Middle frontal gyrus (tissue), 1 donor: Measurements from ENCODE around the gene GPRASP1.
A peak's percentile ranks its signal among the peaks of the same experiment; 100 is the strongest.
"Not testable (repeated sequence)": the region's sequence is repeated elsewhere in the genome, so short reads cannot be mapped to it uniquely, and the experiment has no call there.

Experiments
- DNase-seq: peaks from one replicate; pipeline ENCODE4 v3.0.0-alpha.2; 2015; ENCODE audit warnings: low spot score; ENCODE audit errors: extremely low spot score

GPRASP1 gene, protein sequence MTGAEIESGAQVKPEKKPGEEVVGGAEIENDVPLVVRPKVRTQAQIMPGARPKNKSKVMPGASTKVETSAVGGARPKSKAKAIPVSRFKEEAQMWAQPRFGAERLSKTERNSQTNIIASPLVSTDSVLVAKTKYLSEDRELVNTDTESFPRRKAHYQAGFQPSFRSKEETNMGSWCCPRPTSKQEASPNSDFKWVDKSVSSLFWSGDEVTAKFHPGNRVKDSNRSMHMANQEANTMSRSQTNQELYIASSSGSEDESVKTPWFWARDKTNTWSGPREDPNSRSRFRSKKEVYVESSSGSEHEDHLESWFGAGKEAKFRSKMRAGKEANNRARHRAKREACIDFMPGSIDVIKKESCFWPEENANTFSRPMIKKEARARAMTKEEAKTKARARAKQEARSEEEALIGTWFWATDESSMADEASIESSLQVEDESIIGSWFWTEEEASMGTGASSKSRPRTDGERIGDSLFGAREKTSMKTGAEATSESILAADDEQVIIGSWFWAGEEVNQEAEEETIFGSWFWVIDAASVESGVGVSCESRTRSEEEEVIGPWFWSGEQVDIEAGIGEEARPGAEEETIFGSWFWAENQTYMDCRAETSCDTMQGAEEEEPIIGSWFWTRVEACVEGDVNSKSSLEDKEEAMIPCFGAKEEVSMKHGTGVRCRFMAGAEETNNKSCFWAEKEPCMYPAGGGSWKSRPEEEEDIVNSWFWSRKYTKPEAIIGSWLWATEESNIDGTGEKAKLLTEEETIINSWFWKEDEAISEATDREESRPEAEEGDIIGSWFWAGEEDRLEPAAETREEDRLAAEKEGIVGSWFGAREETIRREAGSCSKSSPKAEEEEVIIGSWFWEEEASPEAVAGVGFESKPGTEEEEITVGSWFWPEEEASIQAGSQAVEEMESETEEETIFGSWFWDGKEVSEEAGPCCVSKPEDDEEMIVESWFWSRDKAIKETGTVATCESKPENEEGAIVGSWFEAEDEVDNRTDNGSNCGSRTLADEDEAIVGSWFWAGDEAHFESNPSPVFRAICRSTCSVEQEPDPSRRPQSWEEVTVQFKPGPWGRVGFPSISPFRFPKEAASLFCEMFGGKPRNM (N-terminal part only)

DNA sequence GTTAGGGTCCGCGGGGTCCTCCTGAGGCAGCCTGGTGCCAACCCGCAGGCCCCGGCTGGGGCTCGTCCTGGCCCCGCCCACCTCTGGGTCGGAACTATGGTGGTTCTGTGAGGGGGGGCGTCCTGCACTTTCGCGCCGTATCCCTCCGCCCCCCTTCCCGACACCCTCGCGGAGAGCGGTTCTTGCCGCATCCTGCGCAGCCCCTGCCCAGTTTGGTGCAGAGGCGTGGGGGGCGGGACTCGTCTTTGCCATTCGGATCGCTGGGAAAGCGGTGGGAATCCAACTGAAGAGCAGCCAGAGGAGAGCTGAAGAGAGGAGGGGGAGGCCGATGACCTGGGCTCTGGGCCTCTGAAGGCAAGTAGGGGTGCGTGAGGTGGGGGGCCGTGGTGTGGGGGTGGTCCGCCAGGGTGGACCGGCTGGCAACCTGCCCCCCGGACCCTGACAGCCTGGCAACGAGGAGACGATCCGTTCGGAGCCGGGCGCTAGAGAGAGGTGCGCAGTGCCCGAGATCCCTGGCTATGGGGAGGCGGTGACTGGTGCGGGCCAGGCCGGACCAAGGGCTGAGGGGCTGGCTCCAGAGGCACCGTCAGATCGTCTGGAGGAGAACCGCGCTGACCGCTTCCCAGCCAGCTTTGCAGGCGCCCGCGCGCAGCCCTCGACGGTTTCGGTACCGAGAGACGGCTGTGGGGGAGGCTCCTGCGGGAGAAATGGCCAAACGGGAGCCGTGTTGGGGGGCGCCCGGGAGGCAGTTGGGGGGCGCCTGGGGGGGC lies at the start of gene GPRASP1:
Gene GPRASP1 (plus strand): TSS at position 242 of the 770 bp plus-strand sequence. CDS start 2,431 bp downstream, outside the sequence.
- peak; percentile 12 for DNase-seq

DNA sequence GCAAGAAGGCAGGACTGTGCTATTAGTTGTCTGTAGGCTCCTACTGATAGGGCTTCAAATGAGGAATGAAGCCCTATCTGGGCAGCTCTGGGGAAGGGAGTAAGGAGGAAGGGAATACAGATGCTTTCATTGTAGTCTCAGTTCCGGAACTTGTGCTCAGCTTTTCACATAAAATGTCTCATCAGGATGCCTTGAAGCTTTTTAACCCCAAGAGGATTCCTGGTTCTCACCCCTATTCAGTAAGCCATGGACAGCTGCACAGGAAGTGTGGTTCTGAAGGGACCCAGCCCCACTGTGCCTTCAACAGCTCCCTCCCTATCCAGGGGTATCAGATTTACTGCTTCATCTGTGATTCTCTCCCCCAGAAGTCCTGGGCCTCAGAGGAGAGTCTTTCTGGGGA lies 47.0 kb upstream of the GPRASP1 start:
- no peak for DNase-seq

DNA sequence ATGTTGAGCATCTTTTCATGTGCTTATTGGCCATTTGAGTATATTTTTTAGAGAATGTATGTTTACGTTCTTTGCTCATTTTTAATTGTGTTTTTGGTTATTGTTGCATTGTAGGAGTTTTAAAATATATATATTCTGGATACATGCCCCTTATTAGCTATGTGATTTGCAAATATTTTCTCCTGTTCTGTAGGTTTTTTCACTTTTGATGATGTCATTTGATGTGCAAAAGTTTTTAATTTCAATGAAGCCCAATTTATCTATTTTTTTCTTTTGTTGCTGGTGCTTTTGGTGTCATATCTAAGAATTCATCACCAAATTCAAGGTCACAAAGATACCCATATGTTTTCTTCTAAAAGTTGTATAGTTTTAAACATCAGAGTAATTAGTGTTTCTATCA lies 45.2 kb upstream of the GPRASP1 start:
- no peak for DNase-seq

DNA sequence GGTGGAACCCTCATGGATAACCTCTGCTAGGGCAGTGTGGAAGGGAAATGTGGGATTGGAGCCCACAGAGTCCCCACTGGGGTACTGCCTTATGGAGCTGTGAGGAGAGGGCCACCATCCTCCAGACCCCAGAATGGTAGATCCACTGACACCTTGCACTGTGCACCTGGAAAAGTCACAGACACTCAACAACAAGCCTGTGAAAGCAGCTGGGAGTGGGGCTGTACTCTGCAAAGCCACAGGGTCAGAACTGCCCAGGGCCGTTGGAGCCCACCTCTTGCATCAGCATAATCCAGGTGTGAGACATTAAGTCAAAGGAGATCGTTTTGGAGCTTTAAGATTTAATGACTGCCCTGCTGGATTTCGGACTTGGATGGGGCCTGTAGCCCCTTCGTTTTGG lies 40.4 kb upstream of the GPRASP1 start:
- no peak for DNase-seq

DNA sequence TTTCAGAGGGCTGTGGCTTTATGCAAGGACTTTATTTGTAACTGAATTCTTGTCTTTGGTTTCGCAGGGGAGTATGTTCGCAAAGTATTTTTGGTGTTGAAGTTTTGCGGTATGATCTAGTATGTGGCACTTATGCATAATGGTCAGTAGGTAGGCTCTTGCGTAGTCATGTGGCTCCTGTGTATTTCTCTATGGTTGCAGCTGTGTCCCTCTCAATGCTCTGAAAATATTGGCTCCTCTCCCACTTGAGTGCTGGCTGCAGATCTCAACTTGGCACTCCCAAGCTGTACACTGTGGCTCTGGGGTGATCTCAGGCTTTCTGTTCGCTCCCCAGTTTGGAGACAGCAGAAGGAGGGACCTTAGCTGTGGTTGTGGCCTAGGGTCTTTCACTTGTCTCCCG lies 27.2 kb upstream of the GPRASP1 start:
- DNase-seq = no peak

DNA sequence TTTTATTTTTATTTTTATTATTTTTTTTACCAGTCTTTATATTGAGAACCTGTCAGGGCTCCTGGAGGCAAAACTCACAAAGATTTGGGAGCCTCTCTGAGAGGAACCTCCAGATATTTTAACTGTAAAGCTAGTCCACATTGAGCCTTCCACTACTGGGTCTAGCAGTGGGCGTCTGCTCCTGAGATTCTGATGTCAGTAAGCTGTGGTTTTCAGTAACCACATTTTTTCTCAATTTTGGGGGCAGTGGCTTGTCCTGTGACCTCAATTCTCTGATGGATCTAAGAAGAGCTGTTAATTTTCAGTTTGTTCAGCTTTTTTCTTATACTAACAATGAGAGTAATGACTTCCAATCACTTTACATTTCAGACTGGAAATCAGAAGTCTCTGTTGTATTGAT lies 23.6 kb upstream of the GPRASP1 start:
- no peak for DNase-seq

DNA sequence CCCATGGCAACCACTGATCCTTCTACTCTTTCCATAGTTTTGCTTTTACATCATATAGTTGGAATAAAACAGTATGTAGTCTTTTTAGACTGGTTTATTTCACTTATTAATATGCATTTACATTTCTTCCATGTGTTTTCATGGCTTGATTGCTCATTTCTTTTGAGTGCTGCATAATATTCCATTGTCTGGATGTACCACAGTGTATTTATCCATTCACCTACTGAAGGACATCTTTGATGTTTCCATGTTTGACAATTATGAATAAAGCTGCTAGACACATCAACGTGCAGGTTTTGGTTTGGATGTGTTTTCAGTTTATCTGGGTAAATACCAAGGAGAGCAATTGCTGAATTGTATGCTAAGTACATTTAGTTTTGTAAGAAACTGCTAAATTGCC lies 13.7 kb upstream of the GPRASP1 start:
- DNase-seq = no peak

DNA sequence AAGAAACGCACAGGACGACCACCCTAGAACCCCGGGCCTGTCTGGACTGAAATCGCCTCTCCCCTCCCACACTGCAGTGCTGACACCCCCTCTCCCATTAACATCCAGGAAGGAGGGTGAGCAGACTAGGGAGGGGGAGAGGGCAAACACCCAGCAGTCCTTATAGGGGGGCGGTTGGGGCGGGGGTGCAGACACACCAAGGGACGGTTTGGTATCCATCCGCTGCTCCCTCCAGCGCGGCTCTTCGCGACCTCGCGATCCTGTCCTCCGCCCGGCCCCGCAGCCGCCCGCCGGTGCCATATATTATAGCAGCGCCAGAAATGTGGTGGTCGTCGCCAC lies 411 bp upstream of the GPRASP1 start:
- no peak for DNase-seq

DNA sequence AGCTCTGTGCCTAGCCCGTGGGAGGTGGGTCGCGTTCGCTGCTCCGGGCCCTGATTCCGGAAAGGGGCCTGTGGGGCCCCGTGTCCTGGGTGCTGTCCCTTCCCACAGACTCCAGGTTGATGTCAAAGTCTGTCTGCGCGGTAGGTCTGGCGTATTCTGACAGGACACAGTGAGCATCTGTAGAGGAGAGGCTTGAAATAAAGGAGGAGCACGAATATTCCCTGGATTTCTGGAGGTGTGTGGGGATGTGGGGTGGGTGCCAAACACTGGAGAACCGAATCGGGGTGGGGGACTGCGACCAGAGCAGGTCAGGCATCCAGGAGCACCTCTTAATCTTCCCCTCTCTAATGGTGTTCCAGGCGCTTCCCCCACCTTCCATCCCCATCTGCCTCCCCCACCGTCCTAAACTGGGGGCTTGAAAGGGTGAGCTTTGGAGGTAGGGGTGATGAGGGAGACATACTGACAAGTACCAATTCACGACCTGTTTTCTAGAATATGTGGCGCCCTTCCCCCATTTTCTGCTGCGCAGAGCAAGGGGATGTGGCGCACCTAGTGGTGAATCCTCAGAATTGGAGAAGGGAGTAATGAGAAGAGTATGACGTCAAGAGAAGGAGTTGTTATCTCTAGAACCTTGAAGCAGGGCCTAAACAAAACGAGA lies 877 bp downstream of the GPRASP1 start:
- DNase-seq = no peak

DNA sequence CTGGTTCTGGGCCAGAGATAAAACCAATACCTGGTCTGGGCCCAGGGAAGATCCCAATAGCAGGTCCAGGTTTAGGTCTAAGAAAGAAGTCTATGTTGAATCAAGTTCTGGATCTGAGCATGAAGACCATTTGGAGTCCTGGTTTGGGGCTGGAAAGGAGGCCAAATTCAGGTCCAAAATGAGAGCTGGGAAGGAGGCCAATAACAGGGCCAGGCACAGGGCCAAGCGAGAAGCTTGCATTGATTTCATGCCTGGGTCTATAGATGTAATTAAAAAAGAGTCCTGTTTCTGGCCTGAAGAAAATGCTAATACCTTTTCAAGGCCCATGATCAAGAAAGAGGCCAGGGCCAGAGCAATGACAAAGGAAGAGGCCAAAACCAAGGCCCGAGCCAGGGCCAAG lies 3.4 kb downstream of the GPRASP1 start:
- no peak for DNase-seq

DNA sequence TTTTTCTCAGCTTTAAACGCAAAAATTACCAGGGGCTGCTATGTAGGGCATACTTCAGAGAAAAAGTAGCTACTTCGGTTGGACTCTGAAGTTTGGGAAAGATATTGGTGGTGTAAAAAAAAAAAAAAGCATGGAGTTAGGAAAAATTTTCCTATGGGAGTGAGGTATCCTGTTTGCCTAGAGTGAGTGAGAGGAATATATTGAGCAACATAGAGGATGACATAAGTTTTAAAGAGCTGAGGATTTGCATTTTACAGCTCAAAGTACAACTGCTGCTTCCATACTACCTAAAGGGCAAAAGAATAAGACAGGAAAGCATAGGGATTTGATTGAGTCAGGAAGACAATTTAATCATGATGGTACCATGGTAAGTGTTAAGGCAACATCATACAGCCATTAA lies 7.3 kb downstream of the GPRASP1 start:
- no peak for DNase-seq

DNA sequence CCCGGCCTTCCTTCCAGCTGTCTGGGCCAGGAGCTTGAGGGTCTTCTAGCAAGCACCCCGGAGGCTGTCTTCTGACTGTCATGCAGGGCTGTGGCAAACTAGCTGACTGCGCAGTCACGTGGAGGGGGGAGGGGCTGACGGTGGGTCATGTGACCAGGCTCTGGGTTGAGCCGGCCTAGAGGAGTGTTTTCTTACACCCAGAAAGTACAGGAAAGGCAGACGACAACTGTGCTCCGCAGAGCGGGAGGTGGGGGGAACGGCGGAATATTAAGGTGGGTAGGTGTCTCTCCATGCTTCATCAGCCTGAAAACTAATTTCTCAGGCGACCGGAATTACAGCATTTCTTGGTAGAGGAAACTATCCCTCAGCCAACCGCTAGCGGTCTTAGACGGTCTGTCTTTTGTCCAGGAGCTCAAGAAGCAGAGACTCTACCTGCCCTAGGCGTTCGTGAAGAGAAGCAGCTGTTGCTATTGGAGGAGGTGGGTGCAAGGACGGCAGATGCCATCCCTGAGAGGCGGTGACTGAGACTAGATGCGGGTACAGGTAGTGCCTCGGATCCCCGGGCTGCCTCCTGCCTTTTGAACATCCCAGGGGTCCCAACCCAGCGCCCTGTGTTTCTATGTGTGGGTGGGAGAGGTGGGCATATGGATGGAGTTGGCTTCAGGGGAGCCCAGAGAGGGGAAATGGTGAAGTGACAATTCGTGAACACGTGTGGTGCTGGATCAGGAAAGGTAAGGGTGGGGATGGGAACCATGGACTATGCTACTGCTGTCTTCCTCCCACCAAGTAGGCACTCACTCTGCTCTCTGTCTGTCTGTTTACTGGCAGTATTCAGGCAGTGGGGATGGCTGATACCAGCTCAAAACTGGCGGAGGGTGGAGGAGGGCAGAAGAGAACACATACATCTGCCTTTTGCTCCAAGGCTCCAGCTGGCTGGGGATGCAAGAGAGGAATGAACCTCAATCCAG lies 8.8 kb downstream of the GPRASP1 start:
- peak; percentile 6 for DNase-seq

DNA sequence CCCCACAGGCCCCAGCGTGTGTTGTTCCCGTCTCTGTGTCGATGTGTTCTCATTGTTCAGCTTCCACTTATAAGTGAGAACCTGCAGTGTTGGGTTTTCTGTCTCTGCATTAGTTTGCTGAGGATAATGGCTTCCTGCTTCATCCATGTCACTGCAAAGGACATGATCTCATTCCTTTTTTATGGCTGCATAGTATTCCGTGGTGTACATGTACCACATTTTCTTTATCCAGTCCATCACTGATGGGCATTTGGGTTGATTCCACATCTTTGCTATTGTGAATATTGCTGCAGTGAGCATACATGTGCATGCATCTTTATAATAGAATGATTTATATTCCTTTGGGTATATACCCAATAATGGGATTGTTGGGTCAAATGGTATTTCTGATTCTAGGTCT lies 12.5 kb downstream of the GPRASP1 start:
- DNase-seq = not testable (repeated sequence)

DNA sequence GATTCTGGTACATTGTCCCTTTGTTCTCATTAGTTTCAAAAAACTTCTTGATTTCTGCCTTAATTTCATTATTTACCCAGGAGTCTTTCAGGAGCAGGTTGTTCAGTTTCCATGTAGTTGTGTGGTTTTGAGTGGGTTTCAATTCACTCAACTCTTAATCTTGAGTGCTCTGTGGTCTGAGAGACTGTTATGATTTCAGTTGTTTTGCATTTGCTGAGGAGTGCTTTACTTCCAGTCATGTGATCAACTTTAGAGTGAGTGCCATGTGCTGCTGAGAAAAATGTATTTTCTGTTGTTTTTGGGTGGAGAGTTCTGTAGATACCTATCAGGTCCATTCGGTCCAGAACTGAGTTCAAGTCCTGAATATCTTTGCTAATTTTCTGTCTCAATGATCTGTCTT lies 15.8 kb downstream of the GPRASP1 start:
- DNase-seq = not testable (repeated sequence)

DNA sequence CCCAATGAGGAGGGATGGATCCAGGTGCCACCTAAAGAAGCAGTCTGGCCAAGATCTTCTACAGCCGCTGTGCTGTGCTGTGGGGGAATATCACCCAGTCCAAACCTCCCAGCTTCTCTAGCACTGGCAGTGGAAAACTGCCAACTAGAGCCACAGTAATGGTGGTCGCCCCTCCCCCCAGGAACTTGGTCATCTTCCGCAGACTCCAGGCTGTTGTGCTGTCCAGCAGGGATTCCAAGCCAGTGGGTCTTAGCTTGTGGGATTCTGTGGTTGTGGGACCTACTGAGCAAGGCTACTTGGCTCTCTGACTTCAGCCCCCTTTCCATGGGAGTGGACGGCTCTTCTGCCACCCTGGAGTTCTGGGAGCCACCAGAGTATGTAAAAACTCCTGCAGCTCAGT lies 18.2 kb downstream of the GPRASP1 start:
- no peak for DNase-seq

DNA sequence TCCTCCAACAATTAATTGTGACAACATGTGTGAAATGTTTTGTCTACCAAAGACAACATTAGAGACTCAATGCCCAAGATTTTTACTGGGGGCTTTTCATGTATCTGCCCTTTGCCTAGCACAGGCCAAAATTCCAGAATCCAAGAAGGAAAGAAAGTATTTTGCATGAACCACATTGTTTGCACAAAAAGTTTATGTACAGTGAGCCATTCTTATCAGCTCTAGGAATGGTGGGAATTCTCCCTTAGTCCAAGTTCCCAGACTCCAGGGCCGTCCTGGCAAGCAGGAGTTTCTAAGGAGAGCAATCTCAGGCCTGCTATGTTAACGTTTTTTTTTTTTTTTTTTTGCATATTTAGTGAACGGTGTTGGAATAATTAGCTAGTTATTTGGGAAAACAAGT lies 21.6 kb downstream of the GPRASP1 start:
- DNase-seq = no peak

DNA sequence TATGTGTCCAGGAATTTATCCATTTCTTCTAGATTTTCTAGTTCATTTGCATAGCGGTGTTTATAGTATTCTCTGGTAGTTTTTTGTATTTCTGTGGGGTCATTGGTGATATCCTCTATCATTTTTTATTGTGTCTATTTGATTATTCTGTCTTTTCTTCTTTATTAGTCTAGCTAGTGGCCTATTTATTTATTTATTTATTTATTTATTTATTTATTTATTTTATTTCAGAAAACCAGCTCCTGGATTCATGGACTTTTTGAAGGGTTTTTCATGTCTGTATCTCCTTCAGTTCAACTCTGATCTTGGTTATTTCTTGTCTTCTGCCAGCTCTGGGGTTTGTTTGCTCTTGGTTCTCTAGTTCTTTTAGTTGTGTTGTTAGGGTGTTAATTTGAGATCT lies 26.2 kb downstream of the GPRASP1 start:
- not testable (repeated sequence) for DNase-seq

DNA sequence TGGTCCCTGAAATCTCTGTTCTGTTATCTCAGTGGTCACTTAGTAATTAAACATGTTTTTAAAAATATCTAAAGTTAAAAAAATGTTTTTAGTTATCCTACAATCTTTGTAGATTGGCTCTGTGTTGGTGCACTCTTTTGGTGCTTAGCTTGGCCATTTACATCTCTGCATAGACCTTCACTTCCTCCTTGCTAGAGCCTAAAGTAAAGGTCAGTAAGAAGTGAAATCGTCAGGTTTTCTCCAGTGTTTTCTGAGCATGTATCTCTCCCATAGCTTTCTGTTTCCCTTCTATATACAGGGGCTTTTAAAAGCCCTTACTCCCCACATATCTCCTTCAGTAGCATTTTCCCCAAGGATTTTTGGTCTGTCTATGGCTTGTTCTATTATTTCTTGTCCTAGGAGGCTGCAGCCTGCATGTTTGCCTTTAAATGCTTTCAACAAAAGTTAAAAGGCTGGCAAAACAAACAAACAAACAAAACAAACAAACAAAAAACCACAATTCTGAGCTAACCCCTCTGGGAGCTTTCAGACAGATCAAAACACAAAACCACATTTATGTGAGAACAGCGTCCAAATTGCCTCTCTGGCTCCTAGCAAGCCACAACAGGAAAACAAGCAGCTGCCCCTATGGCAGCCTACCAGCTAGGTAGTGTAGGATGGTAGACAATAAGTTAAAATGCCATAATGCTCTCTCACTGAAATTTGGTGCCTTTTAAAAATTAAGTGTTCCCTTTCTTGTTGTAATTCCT lies 33.7 kb downstream of the GPRASP1 start:
- DNase-seq = no peak

DNA sequence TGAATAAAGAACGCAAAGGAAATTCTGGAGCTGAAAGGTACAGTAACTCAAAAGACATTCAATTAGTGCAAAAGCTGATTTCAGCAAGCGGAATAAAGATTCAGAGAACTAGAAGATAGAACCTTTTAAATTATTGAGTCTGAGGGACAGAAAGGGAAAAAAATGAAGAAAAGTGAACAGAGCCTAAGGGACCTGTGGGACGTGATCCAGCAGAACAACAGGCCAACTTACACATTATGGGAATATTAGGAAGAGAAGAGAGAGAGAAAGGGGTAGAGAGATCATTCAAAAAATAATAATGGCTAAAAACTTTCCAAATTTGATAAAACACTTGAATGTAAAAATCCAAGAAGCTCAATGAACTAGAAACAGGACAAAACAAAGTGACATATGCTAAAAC lies 43.5 kb downstream of the GPRASP1 start:
- DNase-seq = no peak
